Stimulated activated CD8-positive, alpha-beta memory T cell treated with anti-CD3 and anti-CD28 coated beads, Interleukin-7, amount 100 ng/mL, for 24 hours (primary cell): Measurements from ENCODE around the gene THBS2.
"Not testable (repeated sequence)": the region's sequence is repeated elsewhere in the genome, so short reads cannot be mapped to it uniquely, and the experiment has no call there.

ENCODE experiments used
- DNase-seq: peaks from one replicate; pipeline ENCODE4 v3.0.0-alpha.2; 2020; ENCODE audit warnings: low read depth

The THBS2 gene

GRCh38 chr6:169230946-169231789 is 22.5 kb downstream of the THBS2 start:
- DNase-seq = no peak

GRCh38 chr6:169230322-169230665 is 23.4 kb downstream of the THBS2 start:
- no peak for DNase-seq

GRCh38 chr6:169229615-169230321 is 23.9 kb downstream of the THBS2 start:
- no peak for DNase-seq

- DNase-seq = no peak
Observed at GRCh38 chr6:169227116-169227515, 26.5 kb downstream of the THBS2 start.

- no peak for DNase-seq
Observed at GRCh38 chr6:169225887-169226286, 27.8 kb downstream of the THBS2 start.

GRCh38 chr6:169225131-169225576 is 28.5 kb downstream of the THBS2 start:
- DNase-seq = no peak

- DNase-seq = no peak
Observed at GRCh38 chr6:169224716-169225115, 28.9 kb downstream of the THBS2 start.

- DNase-seq = no peak
Observed at GRCh38 chr6:169224185-169224695, 29.4 kb downstream of the THBS2 start.

- DNase-seq = no peak
Observed at GRCh38 chr6:169223006-169223405, 30.6 kb downstream of the THBS2 start.

GRCh38 chr6:169222126-169222525 is 31.5 kb downstream of the THBS2 start:
- no peak for DNase-seq

GRCh38 chr6:169221264-169221663 is 32.4 kb downstream of the THBS2 start:
- no peak for DNase-seq

- no peak for DNase-seq
Observed at GRCh38 chr6:169220068-169220964, 33.3 kb downstream of the THBS2 start.

- DNase-seq = no peak
Observed at GRCh38 chr6:169217972-169218371, 35.7 kb downstream of the THBS2 start.

GRCh38 chr6:169216830-169217229 is 36.8 kb downstream of the THBS2 start:
- DNase-seq = no peak

- DNase-seq = no peak
Observed at GRCh38 chr6:169215201-169215681, 38.4 kb downstream of the THBS2 start.

- not testable (repeated sequence) for DNase-seq
Observed at GRCh38 chr6:169214789-169215188, 38.9 kb downstream of the THBS2 start.

- DNase-seq = no peak
Observed at GRCh38 chr6:169213814-169214520, 39.7 kb downstream of the THBS2 start.

- peak; percentile 79 for DNase-seq
Observed at GRCh38 chr6:169212897-169213813, 40.5 kb downstream of the THBS2 start.

- DNase-seq = no peak
Observed at GRCh38 chr6:169212436-169212835, 41.2 kb downstream of the THBS2 start.

- no peak for DNase-seq
Observed at GRCh38 chr6:169211881-169212280, 41.8 kb downstream of the THBS2 start.
